NCI-H748 (cell line): Measurements from ENCODE around the gene ERICH4.
"Not testable (repeated sequence)": the region's sequence is repeated elsewhere in the genome, so short reads cannot be mapped to it uniquely, and the experiment has no call there.

Experiments used
- DNase-seq: peaks from one replicate; lab custom pipeline; 2025; ENCODE audit not compliant: unreplicated experiment; lab: John Stamatoyannopoulos, UW

ERICH4 gene

DNA sequence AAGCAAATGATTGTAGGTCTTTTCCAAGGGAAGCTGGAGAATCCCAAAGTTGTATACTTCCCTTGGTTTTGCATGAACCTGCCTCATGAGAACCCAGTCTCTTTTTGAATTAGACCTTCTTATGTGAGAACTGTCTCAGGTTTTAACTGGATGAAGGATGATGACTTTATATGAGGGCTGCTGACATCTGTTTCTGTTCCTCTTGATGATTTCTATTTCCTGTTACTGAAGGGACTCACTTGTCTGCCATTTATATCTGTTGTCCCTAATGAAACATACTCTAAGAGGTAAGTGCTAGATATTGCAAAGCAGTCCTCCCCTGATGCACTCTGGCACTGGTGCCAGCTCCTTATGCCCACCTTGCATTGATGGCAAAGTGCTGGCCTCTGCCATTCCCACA, 33.6 kb downstream of the ERICH4 start:
- DNase-seq: no peak

DNA sequence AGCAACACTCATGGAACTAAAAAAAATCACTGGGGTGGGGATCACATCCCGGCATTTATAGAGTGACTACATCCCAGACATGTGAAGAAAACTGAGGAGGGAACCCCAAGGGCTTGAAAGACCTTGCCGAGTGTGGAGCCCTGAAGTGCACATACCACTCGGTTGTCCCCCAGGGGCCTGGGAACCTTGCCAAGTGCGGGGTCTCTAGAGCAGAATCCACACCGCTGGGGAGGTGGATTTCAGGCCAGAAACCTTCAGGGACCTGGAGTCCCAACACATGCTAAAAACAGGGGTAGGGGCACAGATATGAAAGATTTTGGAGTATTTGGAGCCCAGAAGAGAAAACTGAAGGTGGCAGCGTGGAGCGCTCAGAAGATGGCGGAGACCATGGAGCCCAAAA, 35.2 kb downstream of the ERICH4 start:
- DNase-seq: no peak

DNA sequence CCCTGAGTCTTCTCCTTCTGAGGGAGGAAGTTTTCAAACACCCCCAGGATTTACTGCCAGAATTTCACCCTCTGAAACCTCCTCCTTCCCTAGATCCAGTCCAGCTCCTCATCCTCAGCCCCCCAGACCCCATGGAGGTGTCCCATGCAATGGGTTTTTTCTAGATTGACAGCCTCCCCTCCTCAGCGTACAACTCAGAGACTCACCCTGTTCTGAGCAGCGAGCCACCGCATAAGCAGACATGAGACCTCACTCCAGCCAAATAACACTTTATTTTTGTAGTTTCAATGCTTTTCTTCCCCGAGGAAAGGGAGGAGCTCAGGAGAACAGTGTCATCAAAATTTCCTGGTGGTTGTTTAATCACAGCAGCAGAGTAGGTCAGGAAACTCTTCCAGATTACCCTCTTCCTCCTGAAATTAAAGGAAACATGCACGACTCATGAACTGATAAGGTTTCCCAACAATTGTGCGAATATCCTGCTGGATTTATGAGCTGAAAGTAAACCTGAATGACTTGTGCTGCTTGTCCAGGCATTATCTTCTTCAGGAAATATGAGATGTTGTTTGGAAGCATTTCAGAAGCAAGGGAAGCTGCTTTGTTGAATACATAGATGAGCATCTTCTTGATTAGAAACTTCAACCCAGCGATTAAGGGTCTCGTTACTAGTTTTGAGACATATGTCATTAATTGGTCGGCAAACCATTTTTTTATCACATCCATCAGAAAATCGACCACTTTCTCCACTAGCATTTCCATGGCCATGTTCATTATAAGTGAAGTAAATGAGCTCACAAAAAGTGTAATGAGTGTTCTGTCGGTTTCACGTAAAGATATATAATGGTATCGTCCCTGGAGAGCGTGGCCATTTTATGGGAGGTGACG, 36.2 kb downstream of the ERICH4 start:
- no peak for DNase-seq

DNA sequence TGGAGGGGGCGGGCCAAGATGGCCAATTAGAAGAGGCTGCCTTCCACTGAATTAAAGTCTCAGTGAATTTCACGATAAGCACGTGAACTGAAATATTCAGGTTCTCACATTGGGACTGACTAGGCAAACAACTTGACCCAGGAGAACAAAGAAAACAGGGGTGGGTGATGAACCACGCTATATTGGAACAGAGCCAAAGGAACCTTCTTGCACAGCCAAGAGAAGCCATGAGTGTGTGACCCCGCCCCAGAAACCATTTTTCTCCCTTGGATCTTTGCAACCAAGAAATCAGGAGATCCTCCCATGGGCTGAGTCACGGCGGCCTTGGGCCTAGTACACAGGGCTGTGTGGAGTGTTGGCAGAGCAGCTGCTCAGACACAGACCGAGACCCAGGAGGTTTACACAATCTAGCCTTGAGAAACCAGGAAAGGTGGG, 36.8 kb downstream of the ERICH4 start:
- peak; percentile 44 for DNase-seq

DNA sequence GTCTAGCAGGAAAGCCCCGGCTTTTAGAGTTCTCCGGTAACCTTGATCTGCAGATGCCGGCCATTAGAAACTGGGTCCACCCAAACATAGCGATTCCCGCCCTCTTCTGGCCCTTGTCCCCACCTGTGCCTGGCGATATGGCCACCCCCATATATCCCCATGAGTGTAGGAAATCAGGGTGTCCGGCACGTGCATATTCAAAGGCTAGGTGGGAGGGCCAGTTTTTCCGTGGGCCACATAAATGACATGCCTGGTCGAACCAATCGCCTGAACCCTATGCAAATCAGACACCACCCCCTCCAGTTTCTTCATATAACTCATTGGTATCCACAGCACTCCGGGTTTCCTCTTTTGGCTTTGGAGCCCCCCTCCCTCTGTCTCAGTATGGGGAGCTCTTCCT, 37.4 kb downstream of the ERICH4 start:
- no peak for DNase-seq

DNA sequence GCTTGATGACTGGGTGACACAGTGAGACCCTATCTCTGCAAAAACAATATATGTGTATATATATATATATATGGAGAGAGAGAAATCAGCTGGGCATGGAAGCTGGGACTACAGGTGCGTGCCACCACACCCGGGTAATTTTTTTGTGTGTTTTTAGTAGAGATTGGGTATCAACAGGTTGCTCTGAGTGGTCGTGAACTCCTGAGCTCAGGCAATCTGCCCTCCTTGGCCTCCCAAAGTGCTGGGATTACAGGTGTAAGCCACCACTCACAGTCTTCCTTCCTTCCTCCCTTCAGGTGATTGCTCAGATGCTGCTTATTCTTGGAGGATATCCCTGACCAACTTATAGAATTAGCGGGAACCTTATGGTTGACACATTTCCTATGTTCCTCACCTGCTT, 41.9 kb downstream of the ERICH4 start:
- no peak for DNase-seq

DNA sequence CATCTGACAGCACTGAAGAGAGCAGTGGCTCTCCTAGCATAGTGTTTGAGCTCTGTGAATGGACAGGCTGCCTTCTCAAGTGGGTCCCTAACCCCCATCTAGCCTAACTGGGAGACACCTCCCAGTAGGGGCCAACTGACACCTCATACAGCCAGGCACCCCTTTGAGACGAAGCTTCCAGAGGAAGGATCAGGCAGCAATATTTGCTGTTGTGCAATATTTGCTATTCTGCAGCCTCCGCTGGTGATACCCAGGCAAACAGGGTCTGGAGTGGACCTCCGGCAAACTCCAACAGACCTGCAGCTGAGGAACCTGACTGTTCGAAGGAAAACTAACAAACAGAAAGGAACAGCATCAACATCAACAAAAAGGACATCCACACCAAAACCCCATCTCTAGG, 44.0 kb downstream of the ERICH4 start:
- not testable (repeated sequence) for DNase-seq

DNA sequence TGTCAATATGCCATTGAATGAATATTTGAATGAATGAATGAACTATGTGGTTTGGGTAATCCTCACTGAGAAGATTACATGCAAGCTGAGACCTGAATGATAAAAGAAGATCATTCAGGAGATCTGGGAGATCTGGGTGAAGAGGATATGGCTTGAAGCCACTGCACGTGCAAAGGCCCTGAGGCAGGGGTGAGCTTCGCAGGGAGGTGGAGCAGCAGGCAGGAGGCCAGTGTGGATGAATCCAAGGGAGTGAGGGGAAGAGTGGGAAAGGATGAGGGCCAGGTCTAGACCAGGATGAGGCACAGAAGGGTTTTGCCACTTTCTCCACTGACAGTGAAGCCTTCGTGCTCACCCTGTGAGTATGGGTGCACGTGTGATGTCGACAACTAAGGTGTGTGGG, 49.9 kb downstream of the ERICH4 start:
- no peak for DNase-seq
